GM18873 (cell line): ENCODE measurements around the gene ANKRD36B.
"Not testable (repeated sequence)": the region's sequence is repeated elsewhere in the genome, so short reads cannot be mapped to it uniquely, and the experiment has no call there.

ENCODE experiments used
- ATAC-seq: cut with Tn5 transposase; IDR thresholded peaks from one replicate; pipeline ENCODE4 v1.9.1; 2021; ENCODE audit warnings: mild to moderate bottlenecking, moderate library complexity, moderate number of reproducible peaks; ENCODE audit not compliant: unreplicated experiment, low FRiP score

ANKRD36B gene

DNA sequence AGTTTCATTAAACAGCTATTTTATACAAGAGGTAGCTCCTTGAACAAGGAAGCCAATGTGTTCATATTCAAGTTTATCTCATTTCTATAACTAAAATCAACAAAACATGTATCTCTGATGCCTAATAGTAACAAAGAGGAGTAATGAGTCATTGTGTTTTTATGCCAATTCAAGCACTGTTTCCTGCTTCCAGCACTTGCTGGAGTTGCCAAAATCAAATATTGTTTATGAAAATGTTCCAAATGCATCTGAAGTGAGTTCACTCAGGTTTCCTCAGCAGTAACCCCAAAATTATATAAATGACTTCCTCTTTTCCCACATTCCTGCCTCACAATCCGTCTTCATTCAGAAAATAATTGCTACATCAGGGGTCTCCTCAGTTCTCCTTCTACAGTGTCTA is 39.2 kb downstream of the ANKRD36B start:
- not testable (repeated sequence) for ATAC-seq

DNA sequence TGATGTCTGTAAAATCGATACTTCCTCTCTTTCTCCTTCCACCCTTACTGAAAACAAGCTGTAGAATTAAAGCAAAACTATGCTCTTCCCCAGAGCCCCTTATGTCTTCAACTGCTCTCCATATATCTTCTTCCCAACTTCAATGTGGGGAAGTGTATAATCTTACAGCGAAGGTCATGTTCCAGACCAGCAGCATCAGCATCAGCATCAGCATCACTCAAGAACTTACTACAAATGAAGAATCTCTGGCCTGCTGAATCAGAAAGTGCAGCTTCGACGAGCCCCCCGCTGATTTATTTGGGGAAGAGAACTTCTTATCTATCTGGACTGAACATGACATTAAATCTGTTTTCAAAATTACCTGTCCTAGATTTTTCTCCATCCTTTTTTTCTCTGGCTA is 40.6 kb downstream of the ANKRD36B start:
- not testable (repeated sequence) for ATAC-seq

DNA sequence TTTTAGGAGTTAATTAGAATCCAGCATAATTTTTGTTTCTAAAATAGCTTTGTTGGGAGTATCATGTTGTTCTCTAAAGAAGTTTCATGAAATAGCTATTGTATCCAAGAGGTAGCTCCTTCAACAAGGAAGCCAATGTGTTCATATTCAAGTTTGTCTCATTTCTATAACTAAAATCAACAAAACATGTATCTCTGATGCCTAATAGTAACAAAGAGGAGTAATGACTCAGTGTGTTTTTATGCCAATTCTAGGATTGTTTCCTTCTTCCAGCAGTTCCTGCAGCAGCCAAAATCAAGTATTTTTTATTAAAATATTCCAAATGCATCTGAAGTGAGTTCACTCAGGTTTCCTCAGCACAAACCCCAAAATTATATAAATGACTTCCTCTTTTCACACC is 41.1 kb downstream of the ANKRD36B start:
- not testable (repeated sequence) for ATAC-seq

DNA sequence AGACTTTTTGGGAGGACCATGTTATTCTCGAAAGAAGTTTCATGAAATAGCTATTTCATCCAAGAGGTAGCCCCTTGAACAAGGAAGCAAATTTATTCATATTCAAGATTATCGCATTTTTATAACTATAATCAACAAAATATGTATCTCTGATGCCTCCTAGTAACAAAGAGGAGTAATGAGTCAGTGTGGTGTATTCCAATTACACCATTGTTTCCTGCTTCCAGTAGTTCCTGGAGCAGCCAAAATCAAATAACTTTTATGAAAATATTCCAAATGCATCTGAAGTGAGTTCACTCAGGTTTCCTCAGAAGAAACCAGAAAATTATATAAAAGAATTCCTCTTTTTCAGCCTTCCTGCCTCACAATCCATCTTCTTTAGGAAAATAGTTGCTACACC is 43.0 kb downstream of the ANKRD36B start:
- ATAC-seq, result no peak

DNA sequence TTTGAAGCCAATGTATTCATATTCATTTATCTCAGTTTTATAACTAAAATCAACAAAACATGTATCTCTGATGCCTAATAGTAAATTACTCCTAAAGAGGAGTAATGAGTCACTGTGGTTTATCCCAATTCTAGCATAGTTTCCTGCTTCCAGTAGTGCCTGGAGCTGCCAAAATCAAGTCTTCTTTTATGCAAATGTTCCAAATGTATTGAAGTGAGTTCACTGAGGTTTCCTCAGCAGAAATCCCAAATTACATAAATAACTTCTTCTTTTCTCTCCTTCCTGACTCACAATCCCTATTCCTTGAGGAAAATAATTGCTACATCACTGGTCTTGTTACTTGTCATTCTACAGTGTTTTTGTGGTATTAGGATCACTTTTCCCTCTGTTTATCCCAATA is 44.8 kb downstream of the ANKRD36B start:
- ATAC-seq, result not testable (repeated sequence)

DNA sequence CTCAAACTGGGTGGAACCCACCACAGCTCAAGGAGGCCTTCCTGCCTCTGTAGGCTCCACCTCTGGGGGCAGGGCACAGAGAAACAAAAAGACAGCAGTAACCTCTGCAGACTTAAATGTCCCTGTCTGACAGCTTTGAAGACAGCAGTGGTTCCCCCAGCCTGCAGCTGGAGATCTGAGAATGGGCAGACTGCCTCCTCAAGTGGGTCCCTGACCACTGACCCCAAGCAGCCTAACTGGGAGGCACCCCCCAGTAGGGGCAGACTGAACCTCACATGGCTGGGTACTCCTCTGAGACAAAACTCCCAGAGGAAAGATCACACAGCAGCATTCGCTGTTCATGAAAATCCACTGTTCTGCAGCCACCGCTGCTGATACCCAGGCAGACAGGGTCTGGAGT is 63.8 kb downstream of the ANKRD36B start:
- not testable (repeated sequence) for ATAC-seq

DNA sequence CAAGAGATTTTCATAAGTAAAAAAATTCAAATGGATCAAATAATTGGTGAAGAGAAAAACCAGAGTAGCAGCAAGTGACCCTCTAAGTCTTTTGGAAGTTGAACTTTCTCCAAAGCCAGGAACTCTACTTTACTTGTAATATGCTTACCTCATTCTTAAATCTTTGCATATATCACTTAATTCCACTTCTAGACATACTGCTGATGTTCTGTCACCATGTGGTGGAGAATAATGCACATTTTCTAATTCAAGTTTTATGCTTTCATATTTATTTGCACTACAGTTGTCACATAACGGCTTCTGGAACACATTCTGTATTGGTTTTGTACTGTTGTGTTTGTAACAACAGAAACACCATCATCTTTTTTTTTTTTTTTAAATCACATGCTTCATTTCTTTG is 65.9 kb downstream of the ANKRD36B start:
- not testable (repeated sequence) for ATAC-seq

DNA sequence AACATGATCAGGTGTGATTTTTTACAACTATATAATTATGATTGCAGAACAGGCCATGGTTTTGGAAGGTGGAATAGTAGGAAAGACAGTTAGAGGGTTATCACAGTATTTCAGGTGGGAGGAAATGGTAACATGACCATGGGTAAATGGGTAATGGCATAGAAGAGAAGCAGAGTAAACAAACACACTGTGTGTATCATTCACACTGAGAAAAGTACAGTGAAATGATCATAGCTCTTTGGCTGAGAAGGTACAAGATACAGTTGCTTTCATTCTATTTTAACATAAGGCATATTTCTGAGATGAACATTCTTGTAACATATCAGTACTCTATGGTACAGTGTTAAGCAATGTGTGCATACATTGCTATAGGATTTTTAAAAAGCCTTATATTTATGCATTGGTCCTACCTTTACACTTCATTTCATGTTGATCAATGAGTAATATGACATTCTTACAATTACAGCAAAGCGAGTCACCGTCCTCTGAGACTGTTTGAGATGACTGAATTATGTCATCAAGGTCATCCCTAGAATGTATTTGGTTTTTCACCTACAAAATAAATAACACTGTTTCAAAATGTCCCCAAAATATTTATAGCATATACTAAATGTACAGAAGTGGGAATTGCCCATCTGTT is 66.6 kb downstream of the ANKRD36B start:
- ATAC-seq, result not testable (repeated sequence)

DNA sequence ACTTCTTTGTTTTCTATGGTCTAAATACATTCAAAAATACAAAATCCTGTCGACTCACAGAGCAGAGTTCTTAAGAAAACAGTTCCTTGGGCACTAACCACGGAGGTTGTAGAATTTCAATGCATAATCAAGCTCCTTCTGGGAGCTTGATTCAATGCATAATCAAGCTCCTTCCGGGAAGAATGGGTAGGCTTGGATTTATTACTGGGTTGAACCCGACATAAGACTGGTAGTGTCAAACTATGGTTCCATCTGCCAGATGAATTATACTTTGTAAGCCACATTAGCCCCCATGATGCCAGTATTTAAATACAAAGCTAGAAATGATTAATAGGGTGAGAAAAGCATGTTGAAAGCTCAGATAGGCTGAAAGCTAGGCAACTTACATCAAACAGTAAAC is 94.0 kb downstream of the ANKRD36B start:
- ATAC-seq, result not testable (repeated sequence)

DNA sequence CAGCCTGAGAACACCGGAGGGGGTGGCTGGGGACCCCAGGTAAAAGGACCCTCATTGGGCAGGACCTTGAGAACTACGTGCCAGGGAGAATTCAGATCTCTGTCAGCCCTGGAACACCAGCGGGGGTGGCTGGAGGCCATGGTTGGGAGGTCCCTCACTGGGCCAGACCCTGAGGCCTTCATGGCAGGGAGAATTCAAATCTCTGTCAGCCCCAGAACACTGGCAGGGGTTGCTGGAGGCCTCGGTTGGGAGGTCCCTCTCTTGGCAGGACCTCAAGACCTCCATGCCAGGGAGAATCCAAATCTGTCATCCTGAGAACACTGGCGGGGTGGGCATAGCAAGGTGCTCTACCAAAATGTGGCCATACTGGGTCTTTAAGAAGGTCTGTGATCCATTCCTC is 99.5 kb downstream of the ANKRD36B start:
- not testable (repeated sequence) for ATAC-seq
